OCI-LY1 (cell line): Measurements from ENCODE around the gene H6PD.

Experiments used
- H2AFZ ChIP-seq: fragments of 200-600 bp; sonication (generic), shearing (Covaris generic); 2 replicates; pipeline ENCODE4 v1.6.0; 2014; ENCODE audit warnings: antibody characterized with exemption, mild to moderate bottlenecking, low read length
- H3F3A ChIP-seq: fragments of 200-600 bp; sonication (generic), shearing (Covaris generic); 2 replicates; pipeline ENCODE4 v1.6.0; 2014; ENCODE audit warnings: mild to moderate bottlenecking, antibody characterized with exemption, low read length, moderate library complexity; ENCODE audit not compliant: insufficient read depth
- H3K27ac ChIP-seq: fragments of 200-600 bp; sonication (generic); 2 replicates; pipeline ENCODE4 v1.5.1; 2014; ENCODE audit warnings: low read length, mixed run types, mild to moderate bottlenecking, low read depth; ENCODE audit not compliant: poor library complexity, severe bottlenecking
- H3K27me3 ChIP-seq: fragments of 200-600 bp; sonication (generic); 2 replicates; pipeline ENCODE4 v1.6.0; 2014; ENCODE audit warnings: antibody characterized with exemption, mild to moderate bottlenecking, low read length, moderate library complexity; ENCODE audit not compliant: insufficient read depth
- H3K36me3 ChIP-seq: fragments of 200-600 bp; sonication (generic); 2 replicates; pipeline ENCODE4 v1.6.1; 2014; ENCODE audit warnings: mild to moderate bottlenecking, antibody characterized with exemption, low read length, moderate library complexity, mixed read lengths; ENCODE audit not compliant: insufficient read depth
- H3K4me1 ChIP-seq: fragments of 200-600 bp; sonication (generic); 2 replicates; pipeline ENCODE4 v1.5.1; 2014; ENCODE audit warnings: mild to moderate bottlenecking, low read length, moderate library complexity; ENCODE audit not compliant: insufficient read depth, severe bottlenecking
- H3K4me2 ChIP-seq: fragments of 200-600 bp; sonication (generic), shearing (Covaris generic); 2 replicates; pipeline ENCODE4 v1.6.1; 2014; ENCODE audit warnings: low read length
- H3K4me3 ChIP-seq: fragments of 200-600 bp; sonication (generic); 2 replicates; pipeline ENCODE4 v1.5.1; 2014; ENCODE audit warnings: low read length, low read depth, mild to moderate bottlenecking, mixed read lengths; ENCODE audit not compliant: poor library complexity, severe bottlenecking
- H3K79me2 ChIP-seq: fragments of 200-600 bp; shearing (Covaris generic); 2 replicates; pipeline ENCODE4 v1.6.1; 2016; ENCODE audit warnings: mixed run types, low read length, mixed read lengths; ENCODE audit not compliant: insufficient read depth
- H3K9ac ChIP-seq: fragments of 200-600 bp; sonication (generic), shearing (Covaris generic); 2 replicates; pipeline ENCODE4 v1.6.1; 2014; ENCODE audit warnings: mild to moderate bottlenecking, low read length, mixed read lengths
- H3K9me2 ChIP-seq: fragments of 200-600 bp; sonication (generic), shearing (Covaris generic); 2 replicates; pipeline ENCODE4 v1.6.1; 2014; ENCODE audit warnings: low read depth, mild to moderate bottlenecking, low read length, mixed read lengths
- H3K9me3 ChIP-seq: fragments of 200-600 bp; shearing (Covaris generic); 2 replicates; pipeline ENCODE4 v1.6.1; 2014; ENCODE audit warnings: low read length, mixed read lengths
- H4K20me1 ChIP-seq: fragments of 200-600 bp; sonication (generic), shearing (Covaris generic); 2 replicates; pipeline ENCODE4 v1.6.0; 2016; ENCODE audit warnings: mild to moderate bottlenecking, low read length; ENCODE audit not compliant: insufficient read depth
- CTCF ChIP-seq: fragments of 200-600 bp; sonication (generic), shearing (Covaris generic); IDR thresholded peaks from 2 replicates; pipeline ENCODE4 v1.5.1; 2017; ENCODE audit warnings: mild to moderate bottlenecking, antibody characterized with exemption, low read length, moderate library complexity, mixed read lengths
- EZH2 ChIP-seq: fragments of 200-600 bp; sonication (generic), shearing (Covaris generic); IDR thresholded peaks from 2 replicates; pipeline ENCODE4 v1.8.0; 2017; ENCODE audit warnings: borderline replicate concordance, mixed run types, mild to moderate bottlenecking, antibody characterized with exemption, low read length, moderate library complexity, mixed read lengths

The H6PD gene

GRCh38 chr1:9239622-9240401 is 5.2 kb downstream of the H6PD start:
- H3K27me3 ChIP-seq, result no peaks in the 10 kb centered on the region; the same call in 1 of the 2 replicates
- no peak overlapping the region for H3K4me3 ChIP-seq
- H3K4me2 ChIP-seq, result no peak overlapping the region
- H3K4me1 ChIP-seq, result peaks cover 11% of the 10 kb centered on the region
- no peaks in the 10 kb centered on the region for H4K20me1 ChIP-seq
- TF ChIP-seq EZH2 (no peak), CTCF (no peak)
- H3K36me3 ChIP-seq, result no peaks in the 10 kb centered on the region
- no peak overlapping the region for H2AFZ ChIP-seq
- H3K79me2 ChIP-seq, result no peaks in the 10 kb centered on the region
- no peak overlapping the region for H3K9ac ChIP-seq
- H3K9me2 ChIP-seq, result no peaks in the 10 kb centered on the region
- H3K9me3 ChIP-seq, result no peaks in the 10 kb centered on the region
- no peak overlapping the region for H3K27ac ChIP-seq
- no peaks in the 10 kb centered on the region for H3F3A ChIP-seq

GRCh38 chr1:9240914-9241820 is 6.6 kb downstream of the H6PD start:
- Histone ChIP-seq H3K9ac (no peak overlapping the region), H3K36me3 (no peaks in the 10 kb centered on the region), H3K4me2 (no peak overlapping the region), H2AFZ (no peak overlapping the region), H3K79me2 (no peaks in the 10 kb centered on the region), H4K20me1 (no peaks in the 10 kb centered on the region), H3K27me3 (no peaks in the 10 kb centered on the region; the same call in 1 of the 2 replicates), H3K9me3 (no peaks in the 10 kb centered on the region), H3F3A (no peaks in the 10 kb centered on the region), H3K27ac (no peak overlapping the region), H3K4me3 (no peak overlapping the region), H3K4me1 (peaks cover 7% of the 10 kb centered on the region), H3K9me2 (no peaks in the 10 kb centered on the region)
- TF ChIP-seq CTCF (no peak), EZH2 (no peak)

GRCh38 chr1:9241891-9242290 is 7.3 kb downstream of the H6PD start:
- Histone ChIP-seq H3K4me1 (peaks cover 7% of the 10 kb centered on the region), H4K20me1 (no peaks in the 10 kb centered on the region)

More at GRCh38 chr1:9241891-9242290, 7.3 kb downstream of the H6PD start:
- no peaks in the 10 kb centered on the region for H3K9me2 ChIP-seq
- no peak overlapping the region for H2AFZ ChIP-seq
- H3K79me2 ChIP-seq, result no peaks in the 10 kb centered on the region
- no peak overlapping the region for H3K27ac ChIP-seq
- H3K9ac ChIP-seq, result no peak overlapping the region
- no peaks in the 10 kb centered on the region; the same call in 1 of the 2 replicates for H3K27me3 ChIP-seq
- TF ChIP-seq EZH2 (no peak), CTCF (no peak)
- no peak overlapping the region for H3K4me3 ChIP-seq
- H3K36me3 ChIP-seq, result no peaks in the 10 kb centered on the region
- no peaks in the 10 kb centered on the region for H3K9me3 ChIP-seq
- no peak overlapping the region for H3K4me2 ChIP-seq
- H3F3A ChIP-seq, result no peaks in the 10 kb centered on the region
